Suprapubic skin (tissue), 4 donors: ENCODE data around the gene FAM234A. TPM values are rescaled to one million over a fixed set of nuclear protein-coding genes. Genes with fewer than 3 reads are reported as not detected.

Source experiments
- DNase-seq, 2 donors: peaks; one replicate each; pipeline ENCODE4 v3.0.0-alpha.2; 2019; ENCODE audit warnings: low spot score in 2 of 2
- H3K27ac ChIP-seq: fragments of 200-600 bp; sonication (generic); one replicate; pipeline ENCODE4 v1.5.1; 2019
- H3K27me3 ChIP-seq: fragments of 200-600 bp; sonication (generic); one replicate; pipeline ENCODE4 v1.5.1; 2019
- H3K36me3 ChIP-seq: fragments of 200-600 bp; sonication (generic); one replicate; pipeline ENCODE4 v1.5.1; 2019
- H3K4me1 ChIP-seq: fragments of 200-600 bp; sonication (generic); one replicate; pipeline ENCODE4 v1.5.1; 2019
- H3K4me3 ChIP-seq: fragments of 200-600 bp; sonication (generic); one replicate; pipeline ENCODE4 v1.5.1; 2019; ENCODE audit warnings: mild to moderate bottlenecking
- H3K9me3 ChIP-seq: fragments of 200-600 bp; sonication (generic); one replicate; pipeline ENCODE4 v1.5.1; 2019
- CTCF ChIP-seq, 2 donors: fragments of 200-600 bp in 1 of 2; fragments of 450-650 bp in 1 of 2; sonication (generic) in 1 of 2; IDR thresholded peaks; one replicate each; pipeline ENCODE4 v1.5.1; 2016 to 2019; ENCODE audit warnings: antibody characterized with exemption in 2 of 2, mild to moderate bottlenecking in 1 of 2, moderate library complexity in 1 of 2
- EP300 ChIP-seq: sonication (generic); formaldehyde crosslinking; IDR thresholded peaks from one replicate; pipeline ENCODE4 v1.6.1; 2017; ENCODE audit warnings: antibody characterized with exemption
- POLR2A ChIP-seq, 2 donors: fragments of 450-650 bp; IDR thresholded peaks; one replicate each; pipeline ENCODE4 v1.6.1; 2017; ENCODE audit warnings: antibody characterized with exemption in 2 of 2, mild to moderate bottlenecking in 2 of 2, moderate library complexity in 2 of 2
- POLR2AphosphoS5 ChIP-seq, 3 donors: sonication (generic); formaldehyde crosslinking; IDR thresholded peaks; one replicate each; pipeline ENCODE4 v1.6.1; 2017; ENCODE audit warnings: antibody characterized with exemption in 3 of 3
- WGBS: methylation state at CpG from one replicate; pipeline ENCODE4 v1.1.5; 2018; 5-methylcytosine and 5-hydroxymethylcytosine counted together
- total RNA-seq, 4 donors: library from RNA; depleted of rRNA; stranded (reverse); fragments of >200 nt; gene quantifications; one replicate each; pipeline ENCODE4 v1.1.0, GENCODE V29; 2016

Gene FAM234A
- total RNA-seq: 100 to 1,000 TPM; 108 to 124 (median 121) TPM

GRCh38 chr16:234468-235305 is at the start of gene FAM234A:
Gene FAM234A, plus strand, starts transcription at chr16:234821. Its CDS starts 19,593 bp downstream, at chr16:254414.
- Histone ChIP-seq H3K36me3 (no peaks in the 10 kb centered on the region), H3K27me3 (no peaks in the 10 kb centered on the region), H3K9me3 (no peaks in the 10 kb centered on the region), H3K27ac (peak within 1 kb of the TSS; percentile 95), H3K4me3 (peak within 1 kb of the TSS; percentile 65), H3K4me1 (peaks cover 11% of the 10 kb centered on the region)
- peak; percentile 97 for DNase-seq
- WGBS: 1% methylated on average over 38 of the region's 85 CpGs
- TF ChIP-seq CTCF (IDR thresholded peaks at IDR 0.05): peak; percentile 21 to 37
- peak; percentile 70 to 95 for TF ChIP-seq POLR2A (IDR thresholded peaks at IDR 0.05)
- no peak for TF ChIP-seq EP300
- TF ChIP-seq POLR2AphosphoS5 (IDR thresholded peaks at IDR 0.05): peak in 1 of 3 donors; percentile 66

GRCh38 chr16:185213-185612 is 49.4 kb upstream of the FAM234A start:
- 76% methylated on average over 13 of the region's 13 CpGs for WGBS
- H3K4me3 ChIP-seq: no peak overlapping the region
- peaks cover 15% of the 10 kb centered on the region for H3K4me1 ChIP-seq
- TF ChIP-seq CTCF (IDR thresholded peaks at IDR 0.05) (no peak), POLR2AphosphoS5 (IDR thresholded peaks at IDR 0.05) (no peak), POLR2A (IDR thresholded peaks at IDR 0.05) (no peak), EP300 (no peak)
- no peaks in the 10 kb centered on the region for H3K9me3 ChIP-seq
- H3K27me3 ChIP-seq: peaks cover 12% of the 10 kb centered on the region
- H3K36me3 ChIP-seq: peaks cover 29% of the 10 kb centered on the region
- DNase-seq: no peak
- H3K27ac ChIP-seq: no peak overlapping the region

GRCh38 chr16:185691-186090 is 48.9 kb upstream of the FAM234A start:
- no peak for DNase-seq
- Histone ChIP-seq H3K4me3 (no peak overlapping the region), H3K9me3 (no peaks in the 10 kb centered on the region), H3K27me3 (peaks cover 8% of the 10 kb centered on the region), H3K27ac (no peak overlapping the region), H3K36me3 (peaks cover 34% of the 10 kb centered on the region), H3K4me1 (peaks cover 10% of the 10 kb centered on the region)
- 61% methylated on average over 10 of the region's 11 CpGs for WGBS
- TF ChIP-seq CTCF (IDR thresholded peaks at IDR 0.05) (no peak), EP300 (no peak), POLR2A (IDR thresholded peaks at IDR 0.05) (no peak), POLR2AphosphoS5 (IDR thresholded peaks at IDR 0.05) (no peak)

- no peak for DNase-seq
- 97% methylated on average over 8 of the region's 8 CpGs for WGBS
- no peak for TF ChIP-seq POLR2A (IDR thresholded peaks at IDR 0.05)
- no peak for TF ChIP-seq EP300
- TF ChIP-seq POLR2AphosphoS5 (IDR thresholded peaks at IDR 0.05): no peak
- no peaks in the 10 kb centered on the region for H3K27me3 ChIP-seq
- H3K27ac ChIP-seq: no peak overlapping the region
- no peak overlapping the region for H3K4me3 ChIP-seq
- peaks cover 51% of the 10 kb centered on the region for H3K36me3 ChIP-seq
- no peaks in the 10 kb centered on the region for H3K4me1 ChIP-seq
- no peaks in the 10 kb centered on the region for H3K9me3 ChIP-seq
Measured at GRCh38 chr16:187330-187729, 47.3 kb upstream of the FAM234A start.

GRCh38 chr16:188674-189073 is 45.9 kb upstream of the FAM234A start:
- DNase-seq: no peak
- Histone ChIP-seq H3K36me3 (peaks cover 64% of the 10 kb centered on the region), H3K4me1 (no peaks in the 10 kb centered on the region), H3K9me3 (no peaks in the 10 kb centered on the region), H3K27ac (no peak overlapping the region), H3K4me3 (no peak overlapping the region), H3K27me3 (no peaks in the 10 kb centered on the region)
- no peak for TF ChIP-seq POLR2AphosphoS5 (IDR thresholded peaks at IDR 0.05)
- TF ChIP-seq EP300: no peak
- TF ChIP-seq CTCF (IDR thresholded peaks at IDR 0.05): no peak
- no peak for TF ChIP-seq POLR2A (IDR thresholded peaks at IDR 0.05)
- WGBS: 82% methylated on average over 8 of the region's 8 CpGs
